ENCODE data around the gene WDFY4. TPM values are rescaled to one million over a fixed set of nuclear protein-coding genes. Genes with fewer than 3 reads are reported as not detected.

WDFY4 gene
- total and polyA plus RNA-seq, 2 of the 4 experiments (the other 2 are of a cell fraction): not detected

DNA sequence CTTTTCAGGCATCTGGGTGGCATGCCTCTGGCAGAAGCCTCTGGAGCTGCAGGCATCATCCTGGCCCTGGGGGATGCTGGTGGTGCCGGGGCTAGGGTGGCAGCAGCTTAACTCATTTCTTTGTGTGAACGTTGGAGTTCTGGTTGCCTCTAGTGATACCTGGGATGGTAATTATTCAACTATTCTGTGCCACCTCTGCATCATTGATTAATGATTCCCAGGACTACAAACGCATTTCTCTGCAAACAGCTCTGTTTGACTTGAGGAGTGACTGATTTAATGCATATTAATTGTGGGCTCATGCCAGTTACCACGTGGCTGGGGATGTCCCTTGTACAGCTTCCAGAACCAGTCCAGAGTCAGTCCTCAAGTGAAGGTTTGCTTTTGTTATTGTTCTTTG, 199.0 kb downstream of the WDFY4 start:
- CTCF ChIA-PET: no interaction called here

More for the DNA sequence above, 199.0 kb downstream of the WDFY4 start:
- Histone ChIP-seq H4K8ac (ENCODE audit: low read depth in 2 of 2, low read length in 2 of 2) (no peak overlapping the region), H3K14ac (replicated peaks; ENCODE audit: low read depth, low read length) (no peak overlapping the region), H2BK20ac (ENCODE audit: low read depth, low read length) (no peak overlapping the region), H2BK15ac (ENCODE audit: low read depth, low read length) (no peak overlapping the region), H2BK120ac (ENCODE audit: low read depth, low read length) (no peak overlapping the region), H2BK5ac (ENCODE audit: low read depth, low read length, poor library complexity, severe bottlenecking) (no peak overlapping the region), H4K91ac (ENCODE audit: insufficient read depth, low read depth, low read length) (no peak overlapping the region), H3K4me1 (ENCODE audit: control insufficient read depth, insufficient read depth, low read length) (no peaks in the 10 kb centered on the region), H3K27me3 (ENCODE audit: control insufficient read depth, insufficient read depth, low read length) (peaks cover 6% of the 10 kb centered on the region), H4K5ac (ENCODE audit: low read depth, low read length) (no peak overlapping the region), H3K23ac (ENCODE audit: low read depth, low read length) (no peak overlapping the region), H3K79me1 (ENCODE audit: low read depth in 1 of 2, low read length in 2 of 2) (no peaks in the 10 kb centered on the region), H3K4me3 (ENCODE audit: insufficient read depth, low read depth, low read length) (no peak overlapping the region), H3K27ac (ENCODE audit: insufficient read depth, low read length) (no peak overlapping the region), H3K18ac (ENCODE audit: low read depth, low read length) (no peak overlapping the region), H2AFZ (replicated peaks; ENCODE audit: low read length, poor library complexity) (no peak overlapping the region), H3K56ac (ENCODE audit: extremely low read depth, insufficient read depth, low read length) (no peak overlapping the region), H3K9ac (ENCODE audit: low read depth, low read length) (no peak overlapping the region), H4K20me1 (ENCODE audit: insufficient read depth, low read length) (no peaks in the 10 kb centered on the region), H2AK9ac (replicated peaks; ENCODE audit: low read depth, low read length, poor library complexity) (no peak overlapping the region), H3K36me3 (ENCODE audit: control insufficient read depth, insufficient read depth, low read length) (no peaks in the 10 kb centered on the region), H2AK5ac (ENCODE audit: low read depth, low read length) (no peak overlapping the region), H3K9me3 (ENCODE audit: control insufficient read depth, insufficient read depth, low read length) (no peaks in the 10 kb centered on the region), H3K9me1 (ENCODE audit: insufficient read depth, low read length) (no peaks in the 10 kb centered on the region), H3K4ac (ENCODE audit: low read depth, low read length) (no peak overlapping the region), H3K4me2 (ENCODE audit: low read depth, low read length) (no peak overlapping the region)
- WGBS, 2 experiments (ENCODE audit: extremely low coverage in 2 of 2, insufficient read length in 1 of 2): no CpG with 5 or more reads among the region's 4 CpGs
- in situ Hi-C loops (cut with MboI; ENCODE audit: low sequenced_read_pairs): no loop called here
- POLR2A ChIA-PET (ENCODE audit: unreplicated experiment): no interaction called here
- TF ChIP-seq RCOR1 (IDR thresholded peaks at IDR 0.05; ENCODE audit: insufficient replicate concordance, low read length) (no peak), MAFK (IDR thresholded peaks at IDR 0.05; ENCODE audit: low read depth, low read length) (no peak), NFE2L2 (IDR thresholded peaks at IDR 0.05; ENCODE audit: low read depth, low read length) (no peak), SMC3 (IDR thresholded peaks at IDR 0.05; ENCODE audit: low read depth, low read length) (no peak), MAZ (IDR thresholded peaks at IDR 0.05; ENCODE audit: borderline replicate concordance, low read depth, low read length) (no peak), RFX5 (IDR thresholded peaks at IDR 0.05; ENCODE audit: low read depth, low read length) (no peak), FOS (IDR thresholded peaks at IDR 0.05; ENCODE audit: low read depth, low read length) (no peak), CEBPB (IDR thresholded peaks at IDR 0.05; ENCODE audit: low read depth, low read length) (no peak), USF2 (IDR thresholded peaks at IDR 0.05; ENCODE audit: low read depth, low read length) (no peak), CTCF (conservative IDR thresholded peaks at IDR 0.05; ENCODE audit: low read depth, low read length) (no peak), RAD21 (IDR thresholded peaks at IDR 0.05; ENCODE audit: low read length) (no peak), POLR2A (IDR thresholded peaks at IDR 0.05; ENCODE audit: low read depth, low read length) (no peak), MXI1 (IDR thresholded peaks at IDR 0.05; ENCODE audit: borderline replicate concordance, low read depth, low read length) (no peak), BHLHE40 (IDR thresholded peaks at IDR 0.05; ENCODE audit: low read depth, low read length) (no peak), CHD1 (IDR thresholded peaks at IDR 0.05; ENCODE audit: low read depth, low read length) (no peak)
- TF ChIP-seq, protein P1, sequence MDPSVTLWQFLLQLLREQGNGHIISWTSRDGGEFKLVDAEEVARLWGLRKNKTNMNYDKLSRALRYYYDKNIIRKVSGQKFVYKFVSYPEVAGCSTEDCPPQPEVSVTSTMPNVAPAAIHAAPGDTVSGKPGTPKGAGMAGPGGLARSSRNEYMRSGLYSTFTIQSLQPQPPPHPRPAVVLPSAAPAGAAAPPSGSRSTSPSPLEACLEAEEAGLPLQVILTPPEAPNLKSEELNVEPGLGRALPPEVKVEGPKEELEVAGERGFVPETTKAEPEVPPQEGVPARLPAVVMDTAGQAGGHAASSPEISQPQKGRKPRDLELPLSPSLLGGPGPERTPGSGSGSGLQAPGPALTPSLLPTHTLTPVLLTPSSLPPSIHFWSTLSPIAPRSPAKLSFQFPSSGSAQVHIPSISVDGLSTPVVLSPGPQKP (IDR thresholded peaks at IDR 0.05; ENCODE audit: borderline replicate concordance, low read depth, low read length): no peak
- intact Hi-C loops (cut with micrococcal nuclease): no loop called here
- DNase-seq (no peak), ATAC-seq (ENCODE audit: low read depth) (no peak)
- dilution Hi-C loops (cut with HindIII; ENCODE audit: low sequenced_read_pairs, unreplicated experiment): no loop called here
- BruUV-seq (replicated peaks): no TSS peak

All from IMR-90 (cell line).